Pons (tissue), 1 donor: ENCODE data around the gene AXL.

Experiments
- DNase-seq: peaks from one replicate; pipeline ENCODE4 v3.0.0-alpha.2; 2016; ENCODE audit warnings: low spot score

The AXL gene

DNA sequence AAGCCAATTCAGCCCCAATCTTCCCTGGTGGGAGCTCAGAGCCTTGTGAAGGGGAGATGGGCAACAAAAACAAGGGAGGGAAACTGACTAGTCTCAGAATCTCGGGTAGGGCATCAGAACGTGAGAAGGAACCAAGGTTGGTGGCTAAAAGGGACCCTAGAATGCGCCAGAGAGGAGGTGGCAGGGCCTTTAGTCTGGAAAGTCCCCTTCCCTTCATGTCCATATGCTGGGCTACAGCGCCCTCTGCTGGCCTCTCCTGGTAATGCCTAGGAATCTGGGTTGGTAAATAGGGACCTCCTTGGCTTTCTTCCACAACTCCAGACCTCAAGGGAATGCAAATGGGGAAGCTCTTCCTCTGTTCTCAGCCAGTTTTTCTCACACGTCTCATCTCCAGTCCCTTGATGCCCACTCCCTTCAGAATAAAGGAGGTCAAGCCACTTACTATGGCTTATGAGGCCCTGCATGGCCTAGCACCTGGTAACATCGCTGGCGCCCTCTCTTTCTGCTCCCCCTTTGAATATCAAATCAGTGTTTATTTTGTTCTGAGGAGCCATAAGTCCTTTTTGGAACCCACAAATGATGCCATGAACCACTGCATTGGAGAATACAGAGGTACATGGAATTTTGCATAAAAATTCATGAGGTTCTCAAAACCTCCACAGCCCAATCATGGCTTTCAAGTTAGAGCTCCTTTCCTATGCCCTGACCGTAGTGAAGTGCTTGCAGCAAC is 89.6 kb downstream of the AXL start:
- DNase-seq: peak; percentile 95

GRCh38 chr19:41309180-41310032 is 90.4 kb downstream of the AXL start:
- DNase-seq: peak; percentile 47

- DNase-seq: peak; percentile 82
Observed at GRCh38 chr19:41310033-41310831, 91.2 kb downstream of the AXL start, which contains the start of gene CCDC97. Gene CCDC97 (plus strand): TSS chr19:41310172. CDS start chr19:41310311, 139 bp downstream.

- DNase-seq: no peak
Observed at GRCh38 chr19:41311072-41311471, 92.0 kb downstream of the AXL start.
